Smooth muscle cell (in vitro differentiated cells): ENCODE results near the gene KCNA3. TPM values are rescaled to one million over a fixed set of nuclear protein-coding genes. Genes with fewer than 3 reads are reported as not detected.

Experiments used
- DNase-seq: peaks from one replicate; lab custom pipeline; 2025; ENCODE audit not compliant: unreplicated experiment; lab: John Stamatoyannopoulos, UW
- H2AFZ ChIP-seq: fragments of 200-600 bp; sonication (generic); 2 replicates; pipeline ENCODE4 v1.6.0; 2016; ENCODE audit warnings: antibody characterized with exemption, low read depth, mild to moderate bottlenecking
- H3F3A ChIP-seq: fragments of 200-600 bp; sonication (generic); 2 replicates; pipeline ENCODE4 v1.6.0; 2017; ENCODE audit warnings: antibody characterized with exemption, low read depth
- H3K27ac ChIP-seq: fragments of 200-600 bp; sonication (generic); 2 replicates; pipeline ENCODE4 v1.5.1; 2016; ENCODE audit warnings: low read depth, mild to moderate bottlenecking
- H3K27me3 ChIP-seq: fragments of 200-600 bp; sonication (generic); 2 replicates; pipeline ENCODE4 v1.6.1; 2016; ENCODE audit warnings: low read depth, mild to moderate bottlenecking
- H3K36me3 ChIP-seq: fragments of 200-600 bp; sonication (generic); 2 replicates; pipeline ENCODE4 v1.5.1; 2016; ENCODE audit warnings: low read depth
- H3K4me1 ChIP-seq: fragments of 200-600 bp; sonication (generic); 2 replicates; pipeline ENCODE4 v1.5.1; 2016; ENCODE audit warnings: low read depth
- H3K4me2 ChIP-seq: fragments of 200-600 bp; sonication (generic); 2 replicates; pipeline ENCODE4 v1.6.0; 2016; ENCODE audit warnings: mild to moderate bottlenecking
- H3K4me3 ChIP-seq: fragments of 200-600 bp; sonication (generic); 2 replicates; pipeline ENCODE4 v1.5.1; 2016; ENCODE audit warnings: mild to moderate bottlenecking
- H3K79me2 ChIP-seq: fragments of 200-600 bp; sonication (generic); 2 replicates; pipeline ENCODE4 v1.6.0; 2016; ENCODE audit warnings: low read depth, mild to moderate bottlenecking
- H3K9ac ChIP-seq: fragments of 200-600 bp; sonication (generic); 2 replicates; pipeline ENCODE4 v1.6.0; 2016; ENCODE audit warnings: low read depth
- H3K9me3 ChIP-seq: fragments of 200-600 bp; sonication (generic); replicated peaks from 2 replicates; pipeline ENCODE4 v1.5.1; 2016; ENCODE audit warnings: low read depth
- H4K20me1 ChIP-seq: fragments of 200-600 bp; sonication (generic); 2 replicates; pipeline ENCODE4 v1.6.0; 2016; ENCODE audit warnings: low read depth
- CTCF ChIP-seq: fragments of 200-600 bp; sonication (generic); IDR thresholded peaks from 2 replicates; pipeline ENCODE4 v1.5.1; 2017; ENCODE audit warnings: borderline replicate concordance, mild to moderate bottlenecking, antibody characterized with exemption; ENCODE audit not compliant: insufficient read depth, poor library complexity, severe bottlenecking
- WGBS: methylation state at CpG from one replicate; pipeline ENCODE4 v1.1.7; 2016; ENCODE audit warnings: low lambda C conversion rate; 5-methylcytosine and 5-hydroxymethylcytosine counted together
- polyA plus RNA-seq: library from polyadenylated mRNA; unstranded; fragments of >200 nt; fragmentation: Nextera tagmentation; extraction: Ambion mirVana; gene quantifications from 2 replicates; pipeline ENCODE4 v1.2.1, GENCODE V29; 2016
- total RNA-seq: library from RNA; depleted of rRNA; stranded (reverse); fragments of >200 nt; gene quantifications from 2 replicates; pipeline ENCODE4 v1.2.3, GENCODE V29; 2014

The KCNA3 gene
- total and polyA plus RNA-seq, 2 experiments from 2014 or later = 3.7 to 9.3 TPM

DNA sequence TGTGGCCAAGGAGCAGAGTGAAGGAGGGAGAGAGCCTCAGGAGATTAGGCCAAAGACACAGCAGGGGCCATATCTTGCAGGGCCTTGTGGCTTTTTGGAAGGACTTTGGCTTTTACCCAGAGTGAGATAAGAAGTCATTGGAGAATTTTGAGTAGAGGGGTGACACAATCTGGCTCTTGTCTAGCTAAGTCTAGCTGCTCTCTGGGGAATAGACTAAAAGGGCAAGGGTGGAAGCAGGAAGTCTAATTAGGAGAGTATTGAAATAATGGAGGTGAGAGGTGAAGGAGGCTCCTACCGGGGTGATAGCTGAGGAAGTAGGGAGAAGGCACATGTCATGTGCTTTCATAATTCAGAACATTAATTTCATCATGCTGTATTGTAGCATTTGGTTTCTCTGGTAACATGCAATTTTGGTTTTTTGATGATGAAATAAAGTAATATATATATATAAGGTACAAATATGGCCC lies 34.3 kb upstream of the KCNA3 start:
- 96% methylated on average over 1 of the region's 1 CpG for WGBS
- TF ChIP-seq CTCF = no peak

GRCh38 chr1:110707232-110707631 lies 32.5 kb upstream of the KCNA3 start:
- H3K9ac ChIP-seq = no peak overlapping the region
- H3K79me2 ChIP-seq = no peaks in the 10 kb centered on the region
- H3K4me1 ChIP-seq = no peaks in the 10 kb centered on the region
- H3K27ac ChIP-seq = no peak overlapping the region
- H2AFZ ChIP-seq = no peak overlapping the region
- no peaks in the 10 kb centered on the region for H3F3A ChIP-seq
- H3K27me3 ChIP-seq = no peaks in the 10 kb centered on the region
- 87% methylated on average over 2 of the region's 2 CpGs for WGBS
- H3K9me3 ChIP-seq = no peaks in the 10 kb centered on the region
- DNase-seq = no peak
- no peaks in the 10 kb centered on the region for H3K36me3 ChIP-seq
- no peaks in the 10 kb centered on the region for H4K20me1 ChIP-seq
- TF ChIP-seq CTCF = no peak
- no peak overlapping the region for H3K4me3 ChIP-seq
- no peak overlapping the region for H3K4me2 ChIP-seq

More for the DNA sequence above, 34.3 kb upstream of the KCNA3 start:
- Histone ChIP-seq H3K4me1 (no peaks in the 10 kb centered on the region), H3K27ac (no peak overlapping the region), H3K9ac (no peak overlapping the region), H4K20me1 (no peaks in the 10 kb centered on the region), H3K9me3 (no peaks in the 10 kb centered on the region), H3K36me3 (no peaks in the 10 kb centered on the region), H2AFZ (no peak overlapping the region), H3K4me2 (no peak overlapping the region), H3K4me3 (no peak overlapping the region), H3K27me3 (no peaks in the 10 kb centered on the region), H3K79me2 (no peaks in the 10 kb centered on the region), H3F3A (no peaks in the 10 kb centered on the region)
- no peak for DNase-seq

DNA sequence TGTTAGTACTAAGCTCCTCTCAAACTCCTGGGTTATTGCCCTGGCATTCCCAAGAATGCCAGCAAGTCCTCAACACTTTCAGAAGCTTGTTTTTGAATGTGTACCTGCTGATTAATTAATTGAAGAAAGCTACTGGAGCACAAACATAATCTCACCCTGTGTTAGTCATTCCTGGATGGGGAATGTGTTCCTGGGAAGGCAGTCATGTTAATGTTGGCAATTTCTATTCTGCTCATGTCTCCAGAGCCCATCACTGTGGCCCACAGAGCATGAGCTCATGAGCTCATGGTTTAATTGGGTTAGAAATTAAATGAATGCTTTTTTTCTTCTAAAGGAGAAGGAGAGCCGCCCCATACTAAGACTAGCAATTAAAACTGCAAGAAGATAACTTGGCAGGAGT lies 31.9 kb upstream of the KCNA3 start:
- no peak overlapping the region for H2AFZ ChIP-seq
- H3K9me3 ChIP-seq = no peaks in the 10 kb centered on the region
- no peaks in the 10 kb centered on the region for H3K79me2 ChIP-seq
- H3K9ac ChIP-seq = no peak overlapping the region
- WGBS = 97% methylated on average over 1 of the region's 1 CpG
- H3K4me2 ChIP-seq = no peak overlapping the region
- H3K4me1 ChIP-seq = no peaks in the 10 kb centered on the region
- DNase-seq = no peak
- no peak for TF ChIP-seq CTCF
- no peak overlapping the region for H3K27ac ChIP-seq
- H3K27me3 ChIP-seq = no peaks in the 10 kb centered on the region
- H3K4me3 ChIP-seq = no peak overlapping the region
- no peaks in the 10 kb centered on the region for H3F3A ChIP-seq
- H3K36me3 ChIP-seq = no peaks in the 10 kb centered on the region
- no peaks in the 10 kb centered on the region for H4K20me1 ChIP-seq

DNA sequence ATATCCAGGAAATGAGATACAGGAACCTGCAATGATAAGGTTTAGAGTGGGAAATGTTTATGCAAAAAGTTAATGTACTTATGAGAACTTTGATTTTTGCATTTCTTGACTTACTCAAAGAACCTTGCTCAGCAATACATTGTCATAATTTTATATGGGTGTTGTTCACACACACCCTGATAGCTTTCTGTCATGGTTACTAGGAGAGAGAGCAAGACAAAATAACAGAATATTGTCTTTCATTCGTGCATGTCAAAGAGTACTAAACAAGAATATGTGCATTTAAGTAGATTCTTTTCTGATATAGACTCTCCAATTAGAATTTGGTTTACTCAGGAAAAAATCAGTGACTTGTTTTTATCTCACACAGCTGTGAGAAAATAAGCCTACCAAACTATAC lies 27.5 kb upstream of the KCNA3 start:
- Histone ChIP-seq H3F3A (no peaks in the 10 kb centered on the region), H3K4me3 (no peak overlapping the region), H3K27me3 (no peaks in the 10 kb centered on the region), H3K79me2 (no peaks in the 10 kb centered on the region), H3K4me1 (no peaks in the 10 kb centered on the region), H3K9ac (no peak overlapping the region), H3K27ac (no peak overlapping the region), H3K9me3 (no peaks in the 10 kb centered on the region), H3K4me2 (no peak overlapping the region), H4K20me1 (no peaks in the 10 kb centered on the region), H3K36me3 (no peaks in the 10 kb centered on the region), H2AFZ (no peak overlapping the region)
- no peak for DNase-seq
- 79% methylated on average over 1 of the region's 1 CpG for WGBS
- TF ChIP-seq CTCF = no peak
